Smooth muscle cell of the brain vasculature (primary cell): ENCODE data around the gene TNFRSF18.
"Not testable (repeated sequence)": the region's sequence is repeated elsewhere in the genome, so short reads cannot be mapped to it uniquely, and the experiment has no call there.

Source experiments
- DNase-seq: peaks from one replicate; pipeline ENCODE4 v3.0.0-alpha.2; 2012; ENCODE audit warnings: low read depth, low spot score

The TNFRSF18 gene

GRCh38 chr1:1206376-1206965, at the start of gene TNFRSF18:
TSS of gene TNFRSF18 (minus strand) at chr1:1206592. CDS start at chr1:1206571, 21 bp downstream.
- no peak for DNase-seq

- no peak for DNase-seq
Measured at GRCh38 chr1:1255611-1256010, 49.2 kb upstream of the TNFRSF18 start.

- DNase-seq, result no peak
Measured at GRCh38 chr1:1255078-1255477, 48.7 kb upstream of the TNFRSF18 start.

GRCh38 chr1:1254667-1254998, 48.2 kb upstream of the TNFRSF18 start:
- DNase-seq, result no peak

GRCh38 chr1:1253972-1254666, 47.7 kb upstream of the TNFRSF18 start:
- DNase-seq, result no peak

- no peak for DNase-seq
Measured at GRCh38 chr1:1253314-1253713, 46.9 kb upstream of the TNFRSF18 start.

- DNase-seq, result no peak
Measured at GRCh38 chr1:1250786-1251284, 44.4 kb upstream of the TNFRSF18 start.

- DNase-seq, result not testable (repeated sequence)
Measured at GRCh38 chr1:1248009-1248913, 41.9 kb upstream of the TNFRSF18 start.

- DNase-seq, result no peak
Measured at GRCh38 chr1:1247341-1247913, 41.0 kb upstream of the TNFRSF18 start.

GRCh38 chr1:1246577-1247340, 40.4 kb upstream of the TNFRSF18 start, which contains the start of gene C1QTNF12:
TSS of gene C1QTNF12 (minus strand) at chr1:1246722. CDS start at chr1:1246690, 32 bp downstream.
- DNase-seq, result no peak

- no peak for DNase-seq
Measured at GRCh38 chr1:1245817-1246576, 39.6 kb upstream of the TNFRSF18 start.

- DNase-seq, result no peak
Measured at GRCh38 chr1:1245178-1245816, 38.9 kb upstream of the TNFRSF18 start.

GRCh38 chr1:1244192-1244811, 37.9 kb upstream of the TNFRSF18 start:
- no peak for DNase-seq

- DNase-seq, result no peak
Measured at GRCh38 chr1:1243807-1244191, 37.4 kb upstream of the TNFRSF18 start.

GRCh38 chr1:1243266-1243660, 36.9 kb upstream of the TNFRSF18 start:
- DNase-seq, result no peak

- DNase-seq, result no peak
Measured at GRCh38 chr1:1242461-1243265, 36.3 kb upstream of the TNFRSF18 start.

- DNase-seq, result no peak
Measured at GRCh38 chr1:1241588-1242219, 35.3 kb upstream of the TNFRSF18 start.
